Stimulated activated CD8-positive, alpha-beta memory T cell treated with anti-CD3 and anti-CD28 coated beads, Interleukin-12 subunit alpha, Interleukin-12 subunit beta, amount 100 ng/mL, for 4 hours (primary cell): ENCODE results near the gene EIF1.
"Not testable (repeated sequence)": the region's sequence is repeated elsewhere in the genome, so short reads cannot be mapped to it uniquely, and the experiment has no call there.

ENCODE experiments used
- DNase-seq: peaks from one replicate; pipeline ENCODE4 v3.0.0-alpha.2; 2020; ENCODE audit warnings: low read depth

Gene EIF1

GRCh38 chr17:41655611-41656111 is 33.0 kb upstream of the EIF1 start:
- no peak for DNase-seq

- no peak for DNase-seq
These were observed 32.2 kb upstream of the EIF1 start for GRCh38 chr17:41656249-41657023.

DNA sequence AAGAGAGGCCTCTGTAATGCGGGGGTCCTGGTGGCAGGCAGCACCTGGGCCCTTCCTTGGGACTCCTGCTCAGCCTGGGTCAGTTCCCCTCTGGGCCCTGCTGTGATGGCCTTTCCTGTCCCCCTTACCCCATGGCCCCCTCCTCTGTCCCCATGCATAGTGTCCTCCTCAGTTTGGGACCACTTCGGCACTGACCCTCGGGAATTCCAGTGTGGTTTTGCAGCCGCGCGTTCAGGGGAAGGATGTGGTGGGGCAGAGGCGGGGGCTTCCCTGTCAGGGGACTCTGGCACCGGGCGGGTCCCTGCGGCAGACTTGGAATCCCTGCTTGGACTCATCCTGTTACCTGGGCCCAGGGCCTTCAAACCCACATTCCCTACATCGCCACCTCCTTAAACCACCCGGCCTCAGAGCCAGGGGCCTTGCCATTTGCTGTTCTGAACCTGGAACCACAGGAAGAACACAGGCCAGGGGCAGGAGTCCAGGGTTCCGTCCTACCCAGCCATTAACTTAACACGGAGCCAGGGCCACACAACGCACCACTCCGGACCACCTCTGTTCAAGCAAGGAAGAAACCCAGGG is 31.4 kb upstream of the EIF1 start:
- no peak for DNase-seq

DNA sequence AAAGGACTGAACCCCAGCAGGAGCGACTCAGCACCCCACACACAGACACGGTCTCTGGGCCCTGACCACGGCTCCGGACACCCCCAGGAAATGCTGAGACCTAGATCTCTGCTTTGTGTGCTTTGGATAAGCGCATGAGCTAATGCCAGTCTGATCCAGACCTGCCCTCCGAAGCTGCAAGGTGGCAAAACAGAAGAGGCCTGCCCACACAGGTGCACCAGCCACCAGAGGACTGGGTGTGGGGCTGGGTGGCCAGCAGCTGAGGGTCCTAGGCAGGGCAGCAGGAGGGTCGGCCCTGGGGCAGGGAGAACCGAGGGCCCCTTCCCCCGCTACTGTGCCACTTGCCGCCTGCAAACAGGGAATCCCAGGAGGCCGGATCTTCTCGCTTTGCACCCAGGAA is 30.7 kb upstream of the EIF1 start:
- DNase-seq, result no peak

DNA sequence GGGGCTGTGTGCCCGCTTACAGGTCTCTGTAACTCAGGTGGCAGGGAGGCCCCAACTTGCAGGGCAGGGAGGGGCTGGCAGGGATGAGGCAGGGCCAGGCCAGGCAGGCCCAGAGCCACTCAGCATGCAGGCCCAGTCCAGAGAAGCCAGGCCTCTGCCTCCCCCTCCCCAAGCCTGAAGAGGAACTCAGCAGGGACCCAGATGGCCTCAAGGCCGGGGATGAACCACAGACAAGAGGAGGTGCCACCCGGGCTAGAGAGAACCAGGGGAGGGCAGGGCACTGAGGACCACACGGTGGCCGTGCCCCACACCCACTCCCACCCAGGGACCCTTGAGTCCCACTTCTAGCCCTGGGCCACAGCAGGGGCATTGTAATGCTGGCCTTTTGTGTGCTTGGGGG is 29.8 kb upstream of the EIF1 start:
- no peak for DNase-seq

- no peak for DNase-seq
These were observed 29.1 kb upstream of the EIF1 start for GRCh38 chr17:41659427-41660212.

DNA sequence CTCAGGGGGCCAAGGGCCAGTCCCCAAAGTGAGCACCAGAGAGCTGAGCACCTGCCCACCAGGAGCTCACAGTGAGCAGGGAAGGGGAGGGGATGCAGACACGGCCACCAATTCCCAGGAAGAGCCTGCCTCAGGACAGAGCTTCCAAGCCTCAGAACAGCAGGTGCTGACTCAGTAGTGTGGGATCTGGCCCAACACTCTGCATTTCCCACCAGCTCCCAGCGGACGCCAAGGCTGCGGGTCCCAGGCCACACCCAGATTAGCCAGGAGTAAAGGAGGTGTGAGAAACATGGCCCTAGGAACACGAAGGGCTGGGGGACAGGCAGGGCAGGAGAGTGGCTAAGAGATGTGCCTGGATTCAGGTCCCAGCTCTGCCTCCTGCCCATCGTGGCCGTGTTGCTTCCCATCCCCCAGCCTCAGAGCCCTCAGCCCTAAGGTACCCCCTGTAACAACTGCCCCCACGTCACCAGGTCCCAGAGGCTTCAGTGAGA is 28.4 kb upstream of the EIF1 start:
- no peak for DNase-seq

GRCh38 chr17:41663451-41664171 is 25.1 kb upstream of the EIF1 start:
- no peak for DNase-seq

- no peak for DNase-seq
These were observed 24.6 kb upstream of the EIF1 start for GRCh38 chr17:41664172-41664457.

GRCh38 chr17:41664587-41665565 is 23.8 kb upstream of the EIF1 start:
- DNase-seq, result no peak

DNA sequence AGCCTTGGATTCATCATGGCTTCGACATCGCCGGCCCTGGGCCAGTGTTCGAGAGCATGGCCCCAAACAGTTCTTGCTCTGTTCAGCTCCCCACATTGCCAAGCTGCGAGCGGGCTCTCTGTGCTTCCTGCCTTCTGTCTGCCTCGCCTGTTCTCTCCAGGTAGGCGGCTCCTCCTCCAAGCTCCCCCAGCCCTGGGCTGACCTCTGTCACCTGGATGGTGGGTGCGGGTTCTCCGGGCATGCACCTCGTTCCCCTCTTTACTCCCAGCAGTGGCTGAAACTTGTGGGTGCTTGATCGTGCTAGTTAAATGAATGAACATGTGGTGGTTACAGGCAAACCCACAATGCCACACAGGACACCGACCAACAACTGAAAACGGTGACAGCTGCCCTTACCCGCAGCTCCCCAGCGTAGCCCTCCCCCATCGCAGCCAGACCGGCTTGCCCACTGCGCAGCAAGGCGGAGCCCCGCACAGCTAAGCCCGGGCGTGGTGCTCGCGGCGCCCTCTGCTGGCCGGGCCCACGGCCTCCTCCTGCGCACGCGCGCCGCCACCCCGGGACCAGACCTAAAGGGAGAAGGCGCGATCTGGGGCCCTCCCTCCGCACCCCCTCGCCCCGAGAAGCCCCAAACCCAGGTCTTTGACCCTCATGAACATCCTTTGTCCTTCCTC is 23.0 kb upstream of the EIF1 start:
- peak; percentile 83 for DNase-seq

DNA sequence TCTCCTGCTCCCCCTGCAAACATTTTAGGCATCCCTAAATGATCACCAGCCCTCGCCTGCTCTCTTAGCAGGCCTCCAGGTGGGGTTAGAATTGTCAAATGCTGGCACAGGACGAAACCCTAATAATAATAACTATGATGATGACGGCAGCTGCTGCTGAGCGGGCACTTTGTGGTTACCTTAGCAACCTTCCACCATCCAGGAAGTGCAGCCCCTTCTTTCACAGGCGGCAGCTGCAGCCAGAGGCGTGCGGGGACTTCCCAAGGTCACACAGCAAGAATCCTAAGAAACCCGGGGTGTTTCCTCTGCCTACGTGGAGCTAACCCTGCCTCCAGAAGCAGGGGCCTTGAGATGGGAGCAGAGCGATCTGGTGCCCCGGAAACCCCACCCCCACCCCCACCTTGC is 22.4 kb upstream of the EIF1 start:
- DNase-seq, result peak; percentile 41

- peak; percentile 72 for DNase-seq
These were observed 21.9 kb upstream of the EIF1 start for GRCh38 chr17:41666708-41667279.

DNA sequence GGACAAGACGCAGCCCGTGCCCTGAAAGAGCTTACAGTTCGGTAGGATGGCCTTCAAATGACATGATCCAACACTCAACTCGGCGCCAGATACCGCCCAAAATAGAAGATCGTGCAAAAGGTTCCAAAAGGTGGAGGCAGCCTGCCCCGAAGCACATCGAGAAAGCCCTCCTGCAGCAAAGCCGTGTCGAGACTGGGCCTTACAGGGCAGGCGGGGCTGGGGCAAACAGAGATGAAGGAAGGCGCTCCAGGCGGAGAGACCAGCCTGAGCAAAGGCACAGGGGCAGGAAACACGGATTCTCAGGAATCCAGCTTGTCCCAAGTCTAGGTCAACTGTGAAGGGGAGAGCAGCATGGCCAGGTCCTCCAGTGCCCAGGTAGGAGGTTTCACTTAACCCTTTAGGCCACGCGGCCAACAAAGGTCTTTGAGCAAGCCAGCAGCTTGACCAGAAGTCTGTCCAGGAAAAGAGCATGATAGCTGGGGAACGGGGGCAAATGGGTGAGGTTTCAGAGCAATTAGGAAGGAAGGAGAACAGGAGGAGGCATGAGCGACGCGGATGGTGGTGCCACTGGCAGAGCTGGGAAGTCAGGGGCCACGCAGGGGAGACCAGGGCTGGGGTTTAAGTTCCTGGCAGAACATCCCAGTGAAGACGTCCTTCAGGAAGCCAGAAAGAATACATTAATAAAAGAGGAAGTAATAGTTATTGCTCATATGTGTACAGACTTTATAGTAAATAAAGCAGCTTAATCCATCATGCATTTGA is 21.2 kb upstream of the EIF1 start:
- no peak for DNase-seq

DNA sequence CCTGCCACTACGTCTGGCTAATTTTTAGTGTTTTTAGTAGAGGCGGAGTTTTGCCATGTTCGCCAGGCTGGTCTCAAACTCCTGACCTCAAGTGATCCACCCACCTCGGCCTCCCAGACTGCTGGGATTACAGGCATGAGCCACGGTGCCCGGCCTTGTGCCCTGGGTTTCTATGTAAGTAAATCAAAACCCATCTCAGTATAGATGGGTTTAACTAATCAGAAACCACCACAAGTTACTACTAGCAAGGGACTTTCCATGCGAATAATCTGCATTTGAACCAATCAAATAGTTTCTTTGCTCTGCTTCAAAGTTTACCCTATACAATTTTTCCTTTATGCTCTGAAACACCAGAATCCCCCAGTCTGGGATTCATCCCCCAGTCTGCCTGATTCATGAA is 16.5 kb upstream of the EIF1 start:
- DNase-seq, result no peak

DNA sequence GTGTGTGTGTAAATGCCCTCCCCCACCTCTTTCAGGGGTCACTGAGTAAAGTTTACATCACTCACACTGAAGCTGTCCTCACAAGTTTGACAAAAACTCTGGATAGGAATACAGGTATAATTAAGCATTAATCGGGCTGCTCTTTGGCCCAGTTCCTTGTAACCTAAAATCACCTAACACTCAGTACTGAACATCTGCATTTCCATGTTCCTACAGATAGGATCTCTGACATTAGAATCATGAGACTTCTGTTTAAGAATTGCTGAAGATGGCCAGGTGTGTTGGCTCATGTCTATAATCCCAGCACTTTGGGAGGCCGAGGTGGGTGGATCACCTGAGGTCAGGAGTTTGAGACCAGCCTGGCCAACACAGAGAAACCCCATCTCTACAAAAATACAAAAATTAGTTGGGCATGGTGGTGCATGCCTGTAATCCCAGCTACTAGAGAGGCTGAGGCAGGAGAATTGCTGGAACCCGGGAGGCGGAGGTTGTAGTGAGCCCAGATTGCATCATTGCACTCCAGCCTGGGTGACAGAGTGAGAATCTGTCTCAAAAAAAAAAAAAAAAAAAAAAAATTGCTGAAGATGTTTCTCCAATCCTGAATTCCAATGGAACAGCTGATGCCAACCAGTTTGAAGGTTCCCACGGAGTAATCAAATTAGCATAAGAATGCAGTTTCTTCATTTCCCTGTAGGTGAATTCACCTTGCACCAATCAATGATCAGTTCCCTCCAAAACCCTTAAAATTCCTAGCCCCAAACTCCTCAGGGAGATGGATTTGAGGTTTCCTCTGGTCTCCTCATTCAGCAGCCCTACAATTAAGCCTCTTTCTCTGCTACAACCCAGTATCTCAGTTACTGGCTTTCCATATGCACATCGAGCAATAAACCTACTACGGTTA is 13.3 kb upstream of the EIF1 start:
- not testable (repeated sequence) for DNase-seq

DNA sequence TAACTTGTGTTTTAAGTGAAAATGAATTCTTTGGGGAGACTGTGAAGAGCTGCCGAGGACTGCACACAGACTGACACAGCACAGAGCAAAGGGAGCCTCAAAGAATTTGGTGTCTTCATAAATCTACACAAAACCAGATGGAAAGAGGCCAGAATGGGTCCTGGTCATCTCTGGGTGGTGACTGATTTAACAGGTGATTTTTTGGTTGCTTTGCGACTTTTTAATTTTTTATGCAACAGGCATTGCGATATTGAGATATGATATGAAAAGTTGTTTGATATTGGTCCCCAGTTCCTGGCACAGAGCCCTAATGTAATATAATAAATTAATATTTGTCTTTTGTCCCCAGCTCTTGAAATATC is 12.6 kb upstream of the EIF1 start:
- DNase-seq, result no peak

DNA sequence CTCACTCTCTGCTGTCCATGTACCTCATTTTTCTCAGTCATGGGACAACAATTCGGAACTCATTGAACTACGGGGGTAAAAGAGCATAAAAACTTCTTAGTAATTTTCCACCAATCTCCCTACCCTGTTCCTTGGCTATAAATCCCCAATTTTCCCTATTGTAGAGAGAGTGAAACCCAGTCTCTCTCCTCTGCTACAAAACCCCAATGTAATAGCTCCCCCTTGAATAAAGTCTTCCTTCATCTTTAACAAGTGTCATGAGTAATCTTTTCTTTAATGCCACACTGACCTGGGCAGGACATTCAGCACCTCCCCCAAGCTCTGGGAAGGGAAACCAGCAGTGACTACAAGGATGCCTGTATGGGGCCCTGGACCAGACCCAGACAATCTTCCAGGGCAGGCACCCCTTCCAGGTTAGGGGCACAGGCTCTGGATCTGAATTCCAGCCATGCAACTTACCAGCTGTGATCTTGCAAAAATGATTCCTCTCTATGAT is 10.2 kb upstream of the EIF1 start:
- DNase-seq, result no peak
